Left kidney (tissue), 2 donors: Measurements from ENCODE around the gene BHMT2. TPM values are rescaled to one million over a fixed set of nuclear protein-coding genes. Genes with fewer than 3 reads are reported as not detected.

Source experiments
- DNase-seq: peaks from one replicate; pipeline ENCODE4 v3.0.0-alpha.2; 2013
- polyA plus RNA-seq: library from polyadenylated mRNA; unstranded; fragments of 120-200 nt; gene quantifications from one replicate; pipeline ENCODE4 v1.2.1, GENCODE V29; 2013; ENCODE audit not compliant: insufficient read length

BHMT2 gene
- polyA plus RNA-seq, 1 donor: 49.9 TPM

DNA sequence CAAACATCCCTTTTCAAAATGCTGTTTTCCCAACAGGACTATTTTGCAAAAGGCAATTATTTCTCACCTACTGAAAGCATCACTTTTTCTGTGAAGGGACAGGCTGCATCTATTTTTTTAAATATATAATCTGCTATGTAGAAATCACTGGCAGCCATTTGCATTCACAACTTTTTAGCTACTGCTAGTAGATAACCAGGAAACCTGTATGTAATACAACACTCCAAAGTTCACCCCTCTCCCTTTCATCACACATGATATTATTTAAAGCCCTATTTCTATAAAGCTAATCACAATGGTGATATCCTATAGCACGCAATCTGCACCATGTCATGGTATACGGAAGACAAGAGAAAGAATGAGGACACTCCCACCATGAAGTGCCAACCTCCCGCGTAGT lies 9.9 kb upstream of the BHMT2 start:
- no peak for DNase-seq

DNA sequence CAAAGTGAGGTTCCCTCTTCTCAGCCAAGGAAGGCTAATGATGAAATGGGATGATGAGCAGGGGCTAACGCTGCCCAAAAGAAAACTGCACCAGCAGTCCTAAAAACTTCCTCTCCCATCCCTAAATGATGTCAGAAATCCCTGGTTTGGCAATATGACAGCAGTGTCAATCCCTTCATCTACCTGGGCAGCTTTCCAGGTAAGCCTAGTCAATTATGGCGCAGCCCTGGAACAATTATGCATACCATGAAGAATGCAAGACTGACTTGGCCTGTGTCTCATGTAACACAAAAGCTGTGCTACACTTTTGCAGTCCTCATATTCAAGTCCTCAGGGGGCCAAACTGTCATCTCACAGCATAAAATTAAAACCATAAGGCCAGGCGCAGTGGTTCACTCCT lies 7.1 kb upstream of the BHMT2 start:
- DNase-seq: no peak

DNA sequence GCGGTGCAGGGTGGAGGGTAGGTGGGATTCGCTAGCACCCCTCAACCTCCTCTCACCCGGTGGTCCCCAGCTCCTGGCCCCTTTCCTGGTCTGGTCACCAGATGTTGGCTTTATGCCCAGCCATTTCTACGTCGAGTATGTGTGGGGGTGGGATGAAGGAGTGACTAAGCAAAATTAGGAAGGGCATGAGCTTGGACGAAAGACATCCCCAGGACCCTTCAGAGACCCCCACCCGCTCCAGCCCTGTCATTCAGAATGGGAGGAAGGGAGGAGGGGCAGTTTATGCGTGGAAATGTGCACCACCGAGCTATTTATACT lies 742 bp downstream of the BHMT2 start:
- peak; percentile 20 for DNase-seq

DNA sequence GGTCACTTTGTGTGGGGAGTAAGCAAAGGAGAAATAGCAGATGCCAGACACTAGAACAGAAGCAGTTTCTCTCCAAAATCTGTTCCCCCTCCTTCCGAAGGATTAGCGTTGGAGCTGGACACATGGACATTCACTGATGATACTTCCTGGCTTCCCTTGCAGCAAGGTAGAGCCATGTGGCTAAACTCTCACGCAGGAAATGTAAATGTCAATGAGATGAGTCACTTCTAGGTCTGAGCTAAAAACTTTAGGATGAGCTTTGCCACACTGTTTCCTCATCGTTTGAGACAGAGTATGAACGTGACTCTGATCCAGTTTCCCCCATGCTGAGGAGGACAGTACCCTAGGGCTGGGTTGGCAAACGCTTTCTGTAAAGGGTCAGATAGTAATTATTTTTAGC lies 5.1 kb downstream of the BHMT2 start:
- DNase-seq: no peak

DNA sequence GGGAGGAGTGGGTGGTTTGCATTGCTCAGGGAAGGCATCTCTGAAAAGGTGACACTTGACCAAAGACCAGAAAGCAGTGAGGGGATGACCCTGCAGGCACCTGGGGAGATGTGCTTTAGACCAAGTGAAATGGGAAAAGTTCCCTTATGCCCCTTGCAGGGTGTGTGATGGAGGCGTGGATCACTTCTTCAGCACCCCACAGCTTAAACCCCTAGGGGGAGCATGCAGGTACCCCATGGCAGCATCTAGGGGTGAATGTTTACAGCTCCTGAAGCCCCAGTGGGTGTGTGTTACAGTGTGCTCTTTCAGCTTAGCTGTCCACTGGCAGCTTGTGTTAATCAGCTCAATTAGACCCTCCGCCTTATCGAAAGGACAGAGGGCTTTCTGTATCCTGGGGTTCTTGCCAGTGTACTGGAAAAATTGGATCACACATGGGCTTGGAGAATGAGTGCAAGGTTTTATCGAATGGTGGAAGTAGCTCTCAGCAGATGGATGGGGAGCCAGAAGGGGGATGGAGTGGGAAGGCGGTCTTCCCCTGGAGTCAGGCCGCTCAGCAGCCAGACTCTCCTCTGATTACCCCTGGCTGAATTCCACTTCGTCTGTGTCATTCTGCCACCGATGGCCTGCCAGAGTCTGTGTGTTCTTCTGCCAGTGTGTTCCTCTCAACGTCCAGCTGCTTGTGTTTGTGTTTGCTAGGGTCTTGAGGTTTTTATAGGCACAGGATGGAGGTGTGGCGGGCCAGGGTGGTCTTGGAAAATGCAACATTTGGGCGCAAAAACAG lies 6.3 kb downstream of the BHMT2 start:
- no peak for DNase-seq

DNA sequence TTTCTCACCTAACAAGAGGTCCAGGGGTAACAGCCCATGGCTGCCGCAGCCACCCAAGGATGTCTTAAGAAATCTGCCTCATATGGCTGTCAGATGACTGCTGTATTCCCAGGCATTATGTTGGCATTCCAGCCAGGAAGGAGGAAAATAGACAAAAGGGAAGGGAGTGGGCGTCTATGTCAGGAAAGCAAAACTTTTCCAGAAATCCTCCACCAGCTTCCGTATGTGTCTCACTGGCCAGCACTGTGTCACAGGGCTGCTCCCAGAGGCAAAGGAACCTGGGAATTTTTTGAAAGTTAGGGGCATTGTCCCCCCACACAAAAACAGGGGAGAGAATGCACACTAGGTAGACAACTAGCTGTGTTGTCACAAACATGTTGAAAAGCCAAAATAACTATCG lies 7.3 kb downstream of the BHMT2 start:
- DNase-seq: no peak

DNA sequence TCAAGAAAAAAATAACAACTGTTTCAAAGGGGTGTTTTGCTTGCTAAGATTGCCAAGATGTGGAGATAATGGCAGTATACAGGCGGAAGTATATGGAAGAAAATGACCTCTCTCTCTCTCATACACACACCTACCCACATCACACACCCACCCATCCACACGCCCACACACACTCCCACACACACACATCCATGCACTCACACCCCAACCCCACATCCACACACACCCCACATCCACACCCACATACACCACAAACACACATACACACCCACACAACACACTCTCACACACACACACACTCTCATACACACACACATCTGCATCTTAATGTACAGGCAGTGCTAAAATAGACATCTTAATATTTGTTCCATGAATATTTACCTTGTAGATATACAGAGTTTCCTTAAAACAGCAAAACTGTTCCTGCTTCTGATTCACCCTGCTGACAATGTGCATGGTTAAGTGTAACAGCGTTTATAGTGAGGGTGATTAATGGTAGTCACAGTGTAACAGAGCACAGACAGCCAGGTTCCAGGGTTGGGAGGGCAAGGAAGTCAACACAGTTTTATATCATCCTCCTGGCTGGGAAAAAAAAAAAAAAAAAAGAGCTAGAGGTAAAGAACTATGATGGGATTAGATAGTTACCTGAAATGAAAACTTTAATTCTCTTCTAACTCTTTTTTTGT lies 8.3 kb downstream of the BHMT2 start:
- DNase-seq: peak; percentile 10

DNA sequence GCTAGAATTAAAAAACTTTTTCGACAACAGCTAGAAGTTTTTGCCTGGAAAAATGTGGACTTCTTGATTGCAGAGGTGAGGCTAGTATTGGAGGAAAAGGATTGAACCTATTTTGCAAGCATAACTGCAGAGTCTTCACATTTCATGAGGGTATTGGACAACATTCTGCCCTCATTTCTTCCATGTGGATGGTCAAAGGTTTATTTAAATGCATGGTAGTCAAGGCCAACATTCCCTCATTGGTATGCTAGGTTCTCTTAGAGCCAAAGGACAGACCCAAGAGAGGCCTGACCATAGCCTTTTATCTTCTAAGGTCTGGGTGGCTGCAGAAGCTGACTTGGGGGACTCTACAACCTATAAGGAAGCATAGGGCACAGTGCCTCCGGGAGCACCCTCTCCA lies 11.2 kb downstream of the BHMT2 start:
- no peak for DNase-seq

DNA sequence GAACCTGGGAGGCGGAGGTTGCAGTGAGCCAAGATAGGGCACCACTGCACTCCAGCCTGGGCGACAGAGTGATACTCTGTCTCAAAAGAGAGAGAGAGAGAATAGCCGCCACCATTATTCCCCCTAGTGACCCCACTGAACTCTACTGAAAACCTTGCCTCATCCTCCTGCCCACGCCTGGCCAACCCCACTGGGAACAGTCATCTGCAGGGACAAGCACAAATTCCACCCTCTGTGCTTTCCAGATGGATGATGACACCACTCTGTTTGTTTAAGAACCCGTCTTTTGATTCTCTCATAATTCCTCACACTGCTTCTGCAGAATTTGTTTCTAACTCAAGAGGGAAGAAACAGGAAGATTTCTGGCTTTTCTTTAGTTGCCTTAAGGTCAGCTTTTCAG lies 12.2 kb downstream of the BHMT2 start:
- no peak for DNase-seq

DNA sequence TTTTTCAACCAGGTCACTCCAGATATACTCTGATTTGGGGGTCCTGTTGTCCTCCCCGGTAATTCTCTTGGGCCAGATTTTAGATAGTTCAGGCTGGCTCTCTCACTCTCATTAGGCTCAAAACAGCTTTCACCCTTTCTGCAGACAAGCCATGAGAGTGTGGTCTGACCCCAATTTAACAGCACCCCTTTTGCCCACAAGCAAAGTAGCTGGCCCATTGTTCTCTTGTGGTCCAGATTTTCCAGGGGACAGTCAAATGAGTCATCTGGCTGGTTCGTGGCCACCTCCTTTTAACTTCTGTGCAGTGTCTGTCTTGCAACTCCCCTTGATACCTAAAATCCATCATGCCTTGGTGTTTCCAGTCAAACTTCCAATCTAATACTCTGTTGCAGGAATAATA lies 16.5 kb downstream of the BHMT2 start:
- no peak for DNase-seq

DNA sequence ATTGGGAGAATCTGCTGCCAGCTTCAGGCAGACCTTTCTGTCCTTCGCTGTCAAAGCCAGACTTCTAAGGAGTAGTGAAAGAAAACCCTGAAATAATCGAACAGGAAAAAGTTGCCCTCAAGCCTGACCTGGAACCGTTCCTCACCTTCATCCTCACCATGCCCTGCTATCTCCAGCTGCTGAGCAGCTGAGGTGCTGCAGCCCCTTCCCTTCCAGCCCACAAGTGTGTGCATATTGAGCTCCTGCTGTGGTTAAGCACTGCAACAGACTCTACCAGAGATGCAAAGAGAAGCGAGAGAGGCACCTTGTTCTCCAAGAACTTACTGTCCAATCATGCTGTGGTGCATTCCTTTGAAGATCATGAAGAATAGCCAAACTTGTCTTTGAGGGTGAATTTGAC lies 18.9 kb downstream of the BHMT2 start:
- no peak for DNase-seq

DNA sequence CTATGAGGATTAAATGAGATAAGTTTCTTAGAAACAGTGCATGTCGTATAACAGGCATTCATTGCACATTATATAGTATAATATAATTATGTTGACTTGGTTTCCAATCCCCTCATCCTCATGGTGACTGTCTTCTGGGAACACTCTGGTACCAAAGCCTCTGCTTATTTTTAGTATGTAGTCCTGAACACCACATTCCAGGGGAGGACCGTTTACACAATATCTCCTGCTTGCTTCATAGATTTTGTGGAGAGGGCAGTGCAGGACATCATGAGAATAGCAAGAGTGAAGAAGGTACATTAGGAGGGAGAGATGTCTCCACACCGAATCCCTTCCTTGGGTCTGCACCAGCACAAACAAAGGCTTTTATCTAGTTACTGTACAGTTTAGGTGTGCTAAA lies 21.5 kb downstream of the BHMT2 start:
- no peak for DNase-seq

DNA sequence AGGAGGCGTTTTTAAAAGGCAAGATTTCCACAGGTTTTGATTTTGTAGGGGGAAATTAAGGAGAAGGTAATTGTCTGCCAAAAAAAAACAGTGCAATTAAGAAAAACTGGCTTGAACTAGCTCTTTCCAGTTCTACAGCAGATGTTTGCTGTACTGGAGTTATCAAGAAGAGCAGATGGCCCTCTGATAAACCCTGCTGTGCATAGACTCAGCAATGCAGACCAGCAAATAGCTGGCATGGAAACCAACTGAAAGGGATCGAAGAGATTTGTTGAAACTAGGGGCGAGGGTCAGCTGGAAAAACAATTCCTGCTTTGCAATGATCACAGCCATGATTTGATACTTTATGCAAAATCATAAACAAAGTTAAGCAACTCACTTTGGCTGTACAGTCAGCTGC lies 24.2 kb downstream of the BHMT2 start:
- no peak for DNase-seq

DNA sequence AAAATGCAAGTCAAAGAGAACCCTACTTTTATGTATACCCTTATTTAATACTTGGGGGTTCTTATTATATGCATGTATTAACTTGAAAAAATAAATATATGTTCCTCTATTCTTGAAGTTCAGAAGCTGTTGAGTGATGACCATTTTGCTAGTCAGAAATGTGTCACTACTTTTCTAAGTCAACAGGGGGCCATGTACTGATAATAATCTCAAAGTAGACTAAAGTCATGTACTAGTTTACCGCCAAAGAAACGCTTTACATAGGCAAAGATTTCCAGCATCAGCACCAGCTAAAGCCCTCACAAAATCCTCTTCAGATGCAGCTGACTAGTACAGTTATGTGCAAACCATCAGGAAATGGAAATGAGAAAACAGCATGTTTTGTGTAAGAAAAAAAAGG lies 36.3 kb downstream of the BHMT2 start:
- no peak for DNase-seq

DNA sequence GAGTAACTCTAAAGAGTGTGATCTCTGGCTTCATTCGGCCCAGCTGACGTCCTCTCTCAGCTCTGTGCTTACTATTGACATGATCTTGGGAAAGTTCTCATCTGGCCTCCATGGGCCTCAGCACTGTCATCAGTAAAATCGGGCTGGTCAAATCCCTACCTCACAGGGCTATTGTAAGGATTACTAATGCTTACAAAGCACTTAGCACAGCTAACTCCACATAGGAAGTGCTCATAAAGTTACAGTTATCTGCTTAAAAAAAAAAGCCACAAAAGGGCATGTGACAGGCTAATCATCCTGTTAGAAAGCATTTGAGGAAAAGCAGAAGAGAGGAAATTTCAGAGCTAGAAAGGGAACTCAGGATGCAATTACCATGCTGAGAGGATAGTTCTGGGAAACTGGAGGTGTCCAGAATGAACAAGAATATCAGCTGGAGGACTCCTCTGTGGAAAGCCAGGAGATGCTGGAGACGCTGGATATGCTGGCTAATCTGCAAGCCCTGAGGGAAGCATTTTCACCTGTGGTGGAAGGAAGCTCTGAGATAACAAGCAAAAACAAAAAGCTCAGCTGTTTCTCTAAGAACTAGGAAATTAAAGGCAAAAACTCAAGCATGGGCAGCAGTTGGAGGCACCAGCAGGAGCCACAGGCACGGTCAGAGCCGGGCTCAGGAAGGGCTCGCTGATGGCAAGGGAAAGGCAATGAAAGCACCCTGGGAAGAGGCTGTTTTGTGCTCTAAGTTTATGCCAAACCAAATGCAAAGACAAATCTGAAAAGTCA lies 37.6 kb downstream of the BHMT2 start:
- DNase-seq: no peak

DNA sequence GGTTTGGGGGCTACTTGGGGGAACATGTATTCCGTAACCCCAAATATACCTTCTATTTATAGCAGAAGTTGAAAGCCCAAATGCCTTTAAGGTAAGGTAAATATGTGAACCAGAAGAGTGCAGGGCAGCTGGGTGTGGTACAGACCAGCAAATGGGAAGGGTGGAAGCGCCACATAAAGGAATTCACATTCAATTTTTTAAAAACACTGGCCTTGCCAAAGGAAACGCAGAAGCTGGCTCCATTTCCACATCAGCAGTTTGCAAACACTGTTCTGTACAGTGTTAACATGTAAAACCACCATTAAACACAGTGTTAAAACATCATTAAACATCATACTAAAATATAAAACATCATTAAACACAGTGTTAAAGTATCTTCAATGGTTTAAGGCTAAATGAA lies 38.5 kb downstream of the BHMT2 start:
- DNase-seq: no peak

DNA sequence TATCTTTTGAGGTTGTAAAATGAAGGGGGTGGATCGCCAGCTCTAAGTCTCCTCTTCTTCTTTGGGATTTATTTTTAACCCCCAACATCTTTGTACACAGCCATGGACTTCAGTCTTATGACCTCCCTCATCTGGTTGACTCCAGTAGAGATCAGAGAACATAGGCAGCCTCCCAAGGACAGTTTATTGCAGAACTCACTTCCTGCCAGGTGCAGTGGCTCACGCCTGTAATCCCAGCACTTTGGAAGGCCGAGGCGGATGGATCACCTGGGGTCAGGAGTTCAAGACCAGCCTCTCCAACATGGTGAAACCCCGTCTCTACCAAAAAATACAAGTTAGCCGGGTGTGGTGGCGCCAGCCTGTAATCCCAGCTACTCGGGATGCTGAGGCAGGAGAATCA lies 39.2 kb downstream of the BHMT2 start:
- DNase-seq: no peak

DNA sequence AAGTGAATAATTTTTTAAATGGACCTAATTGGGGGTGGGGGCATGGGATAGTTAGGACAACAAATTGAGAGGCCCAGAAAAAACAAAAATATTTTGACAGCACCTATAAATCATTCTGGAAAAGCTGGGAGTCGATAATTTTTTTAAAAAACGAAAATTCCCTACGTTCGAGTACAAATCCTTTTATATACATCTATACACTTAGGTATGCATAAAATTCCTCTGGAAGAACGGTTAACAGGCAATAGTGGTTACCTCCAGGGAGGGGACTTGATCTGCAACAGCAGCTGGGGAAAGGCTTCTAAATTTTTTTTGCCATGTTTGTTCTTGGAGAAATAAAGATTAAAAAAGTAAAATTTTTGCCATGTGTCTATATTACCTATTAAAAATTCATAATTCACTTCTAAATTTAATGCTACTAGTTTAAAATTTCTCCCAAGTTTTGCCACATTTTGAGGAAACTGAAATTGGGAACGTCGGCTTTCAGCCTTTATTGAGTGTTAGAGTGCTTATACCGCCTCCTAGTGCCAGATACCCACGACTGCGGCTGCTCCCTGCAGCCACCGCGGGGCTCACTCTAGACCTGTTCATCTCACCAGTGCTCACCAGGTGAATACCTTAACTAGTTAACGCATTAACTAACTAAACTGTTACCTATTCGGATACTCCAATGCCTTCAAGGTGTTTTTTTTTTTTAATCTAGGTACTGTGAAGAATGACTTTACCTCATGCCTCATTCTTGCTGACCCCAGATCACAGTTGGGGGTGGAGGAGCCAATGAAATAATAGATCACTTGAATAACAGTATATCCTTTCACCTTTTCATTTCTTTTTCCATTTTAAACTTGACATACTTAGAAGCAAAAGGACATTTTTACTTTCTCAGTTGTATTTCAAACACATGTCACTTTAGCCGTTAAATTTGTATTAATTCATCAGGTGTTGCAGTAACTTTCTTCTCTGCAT lies 40.2 kb downstream of the BHMT2 start:
- no peak for DNase-seq

DNA sequence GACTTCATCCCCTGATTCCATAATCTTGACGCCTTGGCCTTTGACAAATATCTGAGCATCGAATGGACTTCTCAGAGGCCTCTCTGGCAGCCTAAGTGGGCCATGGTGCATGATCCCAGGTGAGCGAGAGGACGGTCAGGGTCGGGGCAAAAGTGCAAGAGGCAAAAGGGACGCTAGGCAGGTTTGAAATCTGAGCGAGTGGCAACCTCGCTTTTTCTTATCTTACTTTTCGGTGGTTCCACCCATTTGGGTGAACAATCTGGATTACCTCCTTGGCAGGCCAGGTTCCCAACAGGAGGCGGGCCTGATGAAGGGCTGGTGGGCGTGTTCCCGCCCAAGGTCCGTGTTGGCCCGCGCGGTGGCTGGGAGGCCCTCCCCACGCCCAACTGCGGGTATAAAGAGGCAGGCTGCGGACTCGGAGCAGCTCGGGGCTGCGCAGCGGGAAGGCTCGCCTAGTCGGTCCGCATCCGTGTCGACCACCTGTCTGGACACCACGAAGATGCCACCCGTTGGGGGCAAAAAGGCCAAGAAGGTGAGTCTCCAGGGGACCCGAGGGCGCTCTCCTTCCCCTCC lies 41.9 kb downstream of the BHMT2 start, which contains the start of gene BHMT:
BHMT (plus strand) TSS at position 423 of the 573 bp plus-strand sequence; CDS start at position 500, 77 bp downstream.
- DNase-seq: no peak

DNA sequence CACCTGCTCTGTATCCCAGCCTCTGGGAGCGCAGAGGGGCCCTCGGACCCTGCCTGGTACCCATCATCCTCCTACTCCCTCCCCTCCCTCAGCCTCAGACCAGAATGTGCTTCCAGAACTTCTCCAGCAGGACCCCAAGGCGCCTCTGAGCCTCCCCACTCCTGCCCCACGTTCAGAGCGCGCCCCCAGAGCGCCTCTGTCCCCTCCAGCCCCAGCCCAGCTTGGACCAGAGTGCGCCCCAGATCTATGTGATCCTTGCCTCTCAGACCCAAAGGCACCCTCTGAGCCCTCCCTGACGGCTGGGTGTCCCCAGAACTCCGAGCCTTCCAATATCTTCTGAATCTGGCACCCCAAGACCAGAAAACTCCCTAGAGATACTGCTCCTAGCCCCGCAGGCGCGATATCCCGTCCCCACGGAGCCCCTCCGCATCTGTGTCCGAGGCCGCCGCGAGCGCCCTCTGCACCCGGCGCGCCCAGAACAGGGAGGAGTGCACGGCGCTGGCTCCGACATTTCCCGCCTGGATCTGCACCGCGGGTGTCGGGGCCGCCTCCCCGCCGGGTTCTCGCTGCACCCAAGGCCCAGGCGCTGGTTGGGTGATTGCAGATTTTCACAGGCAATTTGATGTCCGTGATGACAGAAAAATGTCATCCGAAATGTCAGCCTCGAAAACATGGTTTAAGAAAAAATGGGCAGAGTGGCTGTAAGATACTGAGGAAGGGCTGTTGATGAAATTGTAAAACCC lies 42.6 kb downstream of the BHMT2 start:
- no peak for DNase-seq

DNA sequence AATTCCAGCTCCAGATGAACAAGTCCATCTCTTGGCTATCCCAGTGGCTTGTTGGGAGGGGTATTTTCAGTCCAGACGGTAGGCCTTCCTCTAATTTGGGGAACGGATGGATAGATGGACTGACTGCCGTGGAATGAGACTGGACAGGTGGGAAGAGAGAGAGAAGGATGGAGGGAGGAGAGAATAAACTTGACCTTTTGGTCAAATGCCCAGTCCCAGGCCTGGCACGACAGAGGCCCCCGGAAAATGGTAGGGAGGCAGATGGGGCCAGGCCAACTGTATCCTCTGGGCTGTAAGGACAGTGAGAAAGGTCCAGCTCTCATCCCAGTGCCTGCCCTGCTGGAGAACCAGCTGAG lies 43.1 kb downstream of the BHMT2 start:
- DNase-seq: no peak
